ENCODE data around the gene BTBD9. TPM values are rescaled to one million over a fixed set of nuclear protein-coding genes. Genes with fewer than 3 reads are reported as not detected.

Gene BTBD9
- 6.5 and 9.5 TPM in 2 replicates for total RNA-seq (2014; rRNA removed; shearing (Covaris generic))

GRCh38 chr6:38639498-38640215, at the start of gene BTBD9:
Gene BTBD9, minus strand, starts transcription at chr6:38639929.
- in situ Hi-C loops (cut with HindIII; ENCODE audit: low sequenced_read_pairs) = no loop called here
- peak; percentile 86 for DNase-seq (ENCODE audit: low spot score)

- peak; percentile 31 for DNase-seq (ENCODE audit: low spot score)
- in situ Hi-C loops (cut with HindIII; ENCODE audit: low sequenced_read_pairs) = no loop called here
Measured at GRCh38 chr6:38688579-38689087, 48.9 kb upstream of the BTBD9 start.

- in situ Hi-C loops (cut with HindIII; ENCODE audit: low sequenced_read_pairs) = no loop called here
Measured at GRCh38 chr6:38687549-38687948, 47.8 kb upstream of the BTBD9 start.

GRCh38 chr6:38687043-38687353, 47.3 kb upstream of the BTBD9 start:
- no peak for DNase-seq (ENCODE audit: low spot score)
- in situ Hi-C loops (cut with HindIII; ENCODE audit: low sequenced_read_pairs) = no loop called here

More at GRCh38 chr6:38687549-38687948, 47.8 kb upstream of the BTBD9 start:
- DNase-seq (ENCODE audit: low spot score) = no peak

- DNase-seq (ENCODE audit: low spot score) = no peak
- in situ Hi-C loops (cut with HindIII; ENCODE audit: low sequenced_read_pairs) = no loop called here
Measured at GRCh38 chr6:38686270-38687042, 46.7 kb upstream of the BTBD9 start.

GRCh38 chr6:38684904-38685303, 45.2 kb upstream of the BTBD9 start:
- no peak for DNase-seq (ENCODE audit: low spot score)
- in situ Hi-C loops (cut with HindIII; ENCODE audit: low sequenced_read_pairs) = no loop called here

- DNase-seq (ENCODE audit: low spot score) = no peak
- in situ Hi-C loops (cut with HindIII; ENCODE audit: low sequenced_read_pairs) = no loop called here
Measured at GRCh38 chr6:38684237-38684636, 44.5 kb upstream of the BTBD9 start.

- in situ Hi-C loops (cut with HindIII; ENCODE audit: low sequenced_read_pairs) = no loop called here
Measured at GRCh38 chr6:38681850-38682249, 42.1 kb upstream of the BTBD9 start.

GRCh38 chr6:38679668-38680067, 39.9 kb upstream of the BTBD9 start:
- in situ Hi-C loops (cut with HindIII; ENCODE audit: low sequenced_read_pairs) = no loop called here
- no peak for DNase-seq (ENCODE audit: low spot score)

More at GRCh38 chr6:38681850-38682249, 42.1 kb upstream of the BTBD9 start:
- no peak for DNase-seq (ENCODE audit: low spot score)

- in situ Hi-C loops (cut with HindIII; ENCODE audit: low sequenced_read_pairs) = no loop called here
- no peak for DNase-seq (ENCODE audit: low spot score)
Measured at GRCh38 chr6:38678178-38678760, 38.5 kb upstream of the BTBD9 start.

GRCh38 chr6:38676974-38677544, 37.3 kb upstream of the BTBD9 start:
- DNase-seq (ENCODE audit: low spot score) = no peak
- in situ Hi-C loops (cut with HindIII; ENCODE audit: low sequenced_read_pairs) = no loop called here

GRCh38 chr6:38676236-38676973, 36.7 kb upstream of the BTBD9 start:
- DNase-seq (ENCODE audit: low spot score) = no peak
- in situ Hi-C loops (cut with HindIII; ENCODE audit: low sequenced_read_pairs) = no loop called here

GRCh38 chr6:38673397-38674165, 33.9 kb upstream of the BTBD9 start:
- in situ Hi-C loops (cut with HindIII; ENCODE audit: low sequenced_read_pairs) = no loop called here
- DNase-seq (ENCODE audit: low spot score) = no peak

- in situ Hi-C loops (cut with HindIII; ENCODE audit: low sequenced_read_pairs) = no loop called here
- peak; percentile 50 for DNase-seq (ENCODE audit: low spot score)
Measured at GRCh38 chr6:38671885-38672467, 32.2 kb upstream of the BTBD9 start.

- in situ Hi-C loops (cut with HindIII; ENCODE audit: low sequenced_read_pairs) = no loop called here
Measured at GRCh38 chr6:38658418-38659167, 18.9 kb upstream of the BTBD9 start.

GRCh38 chr6:38656896-38657295, 17.2 kb upstream of the BTBD9 start:
- DNase-seq (ENCODE audit: low spot score) = no peak
- in situ Hi-C loops (cut with HindIII; ENCODE audit: low sequenced_read_pairs) = no loop called here

More at GRCh38 chr6:38658418-38659167, 18.9 kb upstream of the BTBD9 start:
- no peak for DNase-seq (ENCODE audit: low spot score)

- in situ Hi-C loops (cut with HindIII; ENCODE audit: low sequenced_read_pairs) = no loop called here
- no peak for DNase-seq (ENCODE audit: low spot score)
Measured at GRCh38 chr6:38654263-38654662, 14.5 kb upstream of the BTBD9 start.
